ENCODE data around the gene UQCRFS1. TPM values are rescaled to one million over a fixed set of nuclear protein-coding genes. Genes with fewer than 3 reads are reported as not detected.

Gene UQCRFS1
- total RNA-seq, 1 donor = 26.9 TPM

GRCh38 chr19:29171525-29171924, 41.4 kb downstream of the UQCRFS1 start:
- TF ChIP-seq CTCF (IDR thresholded peaks at IDR 0.05; ENCODE audit: insufficient read depth, low read length) = no peak
- no peak overlapping the region for H3K4me3 ChIP-seq (ENCODE audit: low read depth, low read length)
- no peak for DNase-seq (ENCODE audit: low read depth)

- no peak for DNase-seq (ENCODE audit: low read depth)
- TF ChIP-seq CTCF (IDR thresholded peaks at IDR 0.05; ENCODE audit: insufficient read depth, low read length) = no peak
- no peak overlapping the region for H3K4me3 ChIP-seq (ENCODE audit: low read depth, low read length)
Observed at GRCh38 chr19:29170554-29170953, 42.4 kb downstream of the UQCRFS1 start.

- no peak for TF ChIP-seq CTCF (IDR thresholded peaks at IDR 0.05; ENCODE audit: insufficient read depth, low read length)
- no peak overlapping the region for H3K4me3 ChIP-seq (ENCODE audit: low read depth, low read length)
- DNase-seq (ENCODE audit: low read depth) = no peak
Observed at GRCh38 chr19:29162694-29163093, 50.3 kb downstream of the UQCRFS1 start.

GRCh38 chr19:29155683-29156082, 57.3 kb downstream of the UQCRFS1 start:
- no peak for TF ChIP-seq CTCF (IDR thresholded peaks at IDR 0.05; ENCODE audit: insufficient read depth, low read length)
- H3K4me3 ChIP-seq (ENCODE audit: low read depth, low read length) = no peak overlapping the region
- no peak for DNase-seq (ENCODE audit: low read depth)

Small RNA genes lying within 50 kb of the gene (small RNA-seq; reads per million reads assigned to genes)
- not detected for gene RN7SL340P
